Fibroblast of pulmonary artery (primary cell): ENCODE results near the gene ZBTB43.

Experiments
- DNase-seq: peaks from one replicate; pipeline ENCODE4 v3.0.0-alpha.2; 2010; ENCODE audit warnings: low read depth
- H3K4me3 ChIP-seq: replicated peaks from 2 replicates; pipeline ENCODE4 v1.5.1; 2011; ENCODE audit warnings: low read depth, mild to moderate bottlenecking, control low read depth, low read length, moderate library complexity
- TF ChIP-seq, protein P1 (sequence below): IDR thresholded peaks from 2 replicates; pipeline ENCODE4 v1.5.1; 2011; ENCODE audit warnings: mild to moderate bottlenecking, control low read depth, low read length, inconsistent platforms; ENCODE audit errors: missing control alignments

The ZBTB43 gene

DNA sequence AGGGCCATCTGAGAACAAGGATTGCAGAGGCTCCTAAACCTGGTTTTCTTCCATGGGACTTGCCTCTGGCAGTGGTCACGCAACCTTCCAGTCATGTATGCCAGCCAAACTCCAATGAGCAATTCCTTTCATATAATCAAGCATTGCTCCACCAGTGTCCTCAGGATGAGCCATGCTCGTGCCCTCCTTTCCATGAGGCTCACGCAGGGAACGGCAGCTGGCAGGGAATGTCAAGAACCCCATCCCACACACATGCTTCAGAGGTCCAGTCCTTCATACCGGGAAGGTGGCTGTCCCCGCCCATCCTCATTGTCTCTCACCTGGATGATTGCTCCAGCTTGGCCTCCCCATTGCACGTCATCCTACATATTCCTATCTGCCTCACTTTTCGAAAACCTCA, 42.2 kb downstream of the ZBTB43 start:
- no peak for DNase-seq
- TF ChIP-seq, protein P1, sequence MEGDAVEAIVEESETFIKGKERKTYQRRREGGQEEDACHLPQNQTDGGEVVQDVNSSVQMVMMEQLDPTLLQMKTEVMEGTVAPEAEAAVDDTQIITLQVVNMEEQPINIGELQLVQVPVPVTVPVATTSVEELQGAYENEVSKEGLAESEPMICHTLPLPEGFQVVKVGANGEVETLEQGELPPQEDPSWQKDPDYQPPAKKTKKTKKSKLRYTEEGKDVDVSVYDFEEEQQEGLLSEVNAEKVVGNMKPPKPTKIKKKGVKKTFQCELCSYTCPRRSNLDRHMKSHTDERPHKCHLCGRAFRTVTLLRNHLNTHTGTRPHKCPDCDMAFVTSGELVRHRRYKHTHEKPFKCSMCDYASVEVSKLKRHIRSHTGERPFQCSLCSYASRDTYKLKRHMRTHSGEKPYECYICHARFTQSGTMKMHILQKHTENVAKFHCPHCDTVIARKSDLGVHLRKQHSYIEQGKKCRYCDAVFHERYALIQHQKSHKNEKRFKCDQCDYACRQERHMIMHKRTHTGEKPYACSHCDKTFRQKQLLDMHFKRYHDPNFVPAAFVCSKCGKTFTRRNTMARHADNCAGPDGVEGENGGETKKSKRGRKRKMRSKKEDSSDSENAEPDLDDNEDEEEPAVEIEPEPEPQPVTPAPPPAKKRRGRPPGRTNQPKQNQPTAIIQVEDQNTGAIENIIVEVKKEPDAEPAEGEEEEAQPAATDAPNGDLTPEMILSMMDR, result no peak
- no peak overlapping the region for H3K4me3 ChIP-seq

DNA sequence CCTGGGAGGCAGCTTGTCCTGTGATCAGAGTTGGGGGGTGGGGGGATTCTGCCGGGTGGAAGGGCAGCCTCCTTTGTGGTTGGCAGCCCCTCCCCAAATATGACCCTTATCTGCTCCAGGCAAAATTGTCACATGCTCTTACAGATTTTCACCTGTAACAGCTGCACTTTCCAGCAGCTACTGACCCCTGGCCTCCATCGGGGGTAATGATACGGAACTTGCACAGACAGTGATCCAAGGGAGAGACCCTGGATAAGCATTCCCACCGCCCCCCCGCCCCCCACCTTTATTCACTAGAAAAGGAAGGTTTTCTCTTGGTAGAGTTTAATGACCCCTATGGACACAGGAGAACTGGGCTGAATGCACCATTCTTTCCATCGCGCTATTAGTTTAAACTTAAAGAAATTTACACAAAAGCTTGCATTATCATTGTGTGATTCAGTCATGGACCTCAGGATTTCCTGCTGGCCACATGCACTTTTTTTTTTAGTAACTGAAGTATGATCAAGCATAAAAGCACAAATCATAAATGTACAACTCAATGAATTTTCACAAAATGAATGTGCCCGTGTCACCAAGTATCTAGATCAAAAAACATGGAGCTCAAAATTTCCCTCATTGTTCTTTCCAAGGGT, 44.9 kb downstream of the ZBTB43 start:
- no peak overlapping the region for H3K4me3 ChIP-seq
- DNase-seq, result no peak
- TF ChIP-seq, protein P1, result no peak

DNA sequence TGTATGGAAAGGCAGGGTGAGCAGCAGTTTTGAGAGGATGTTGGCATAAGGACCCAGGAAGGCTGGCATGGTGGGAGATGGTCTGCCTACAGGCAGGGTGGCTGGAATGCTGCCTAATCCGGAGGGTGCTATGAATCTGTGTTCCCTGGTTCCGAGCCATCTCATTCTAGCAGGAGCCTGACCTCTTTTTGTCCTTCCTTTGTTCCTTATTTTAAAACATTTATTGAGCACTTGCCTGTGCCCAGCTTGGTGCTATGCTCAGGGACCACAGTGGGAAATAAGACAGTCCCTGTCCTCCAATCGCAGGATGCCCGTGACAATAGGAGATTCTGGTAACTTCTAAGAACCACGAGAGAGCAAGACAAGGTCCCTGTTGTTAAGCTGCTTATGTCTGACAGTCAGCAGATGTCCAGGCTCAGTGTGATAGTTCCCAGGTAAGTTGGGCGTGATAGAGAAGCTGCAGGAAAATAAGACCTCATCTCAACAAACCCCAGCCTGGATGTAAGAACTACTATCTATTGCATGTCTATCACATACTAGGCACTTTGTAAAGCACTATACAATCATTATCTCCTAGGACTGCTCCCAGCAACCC, 46.5 kb downstream of the ZBTB43 start:
- no peak overlapping the region for H3K4me3 ChIP-seq
- DNase-seq, result no peak
- TF ChIP-seq, protein P1, result no peak

DNA sequence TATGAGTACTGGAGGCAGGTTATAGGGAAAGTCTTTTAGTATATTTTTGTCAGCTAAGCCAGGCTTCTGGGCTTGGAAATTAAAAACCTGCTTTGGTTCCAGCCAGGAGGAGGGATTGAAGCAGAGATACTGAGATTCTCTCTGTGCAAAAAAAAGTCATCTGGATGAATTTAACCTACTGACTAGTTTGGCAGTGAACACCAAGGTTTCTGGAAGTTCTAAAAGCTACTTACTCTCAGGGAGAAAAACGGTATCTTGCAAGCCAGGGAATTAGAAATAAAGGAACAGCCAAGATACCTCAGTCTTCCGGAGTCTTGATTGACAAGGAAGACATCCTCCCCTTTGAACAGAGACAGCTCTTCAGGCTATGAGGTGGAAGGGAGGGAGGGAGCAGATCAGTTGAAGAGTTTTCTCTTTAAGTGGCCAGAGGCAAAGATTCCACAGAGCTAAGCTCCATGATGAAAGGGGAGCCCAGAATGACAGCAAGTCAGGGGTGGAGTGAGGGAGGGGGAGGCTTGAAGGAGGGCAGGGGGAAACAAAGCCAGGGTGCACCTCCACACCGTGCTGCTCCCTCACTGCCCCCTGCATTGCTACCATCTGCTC, 47.3 kb downstream of the ZBTB43 start:
- TF ChIP-seq, protein P1, result no peak
- no peak overlapping the region for H3K4me3 ChIP-seq
- no peak for DNase-seq

DNA sequence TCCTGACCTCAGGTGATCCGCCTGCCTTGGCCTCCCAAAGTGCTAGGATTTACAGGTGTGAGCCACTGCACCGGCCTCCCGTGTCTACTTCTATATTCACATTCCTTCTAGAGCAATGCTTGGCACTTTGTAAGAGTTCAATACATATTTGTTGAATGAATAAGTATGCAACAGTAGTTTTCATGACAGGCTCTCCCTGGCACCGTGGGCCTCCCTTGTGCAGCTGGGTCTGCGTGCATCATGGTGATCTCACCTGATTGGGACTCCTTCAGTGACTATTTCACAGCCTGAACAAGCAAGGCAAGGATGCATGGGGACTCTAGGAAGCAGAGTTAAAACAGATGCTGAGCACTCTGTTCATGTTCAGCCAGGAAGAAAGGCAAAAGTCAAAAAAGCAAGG, 48.8 kb downstream of the ZBTB43 start:
- TF ChIP-seq, protein P1, result no peak
- no peak overlapping the region for H3K4me3 ChIP-seq
- DNase-seq, result peak; percentile 13

DNA sequence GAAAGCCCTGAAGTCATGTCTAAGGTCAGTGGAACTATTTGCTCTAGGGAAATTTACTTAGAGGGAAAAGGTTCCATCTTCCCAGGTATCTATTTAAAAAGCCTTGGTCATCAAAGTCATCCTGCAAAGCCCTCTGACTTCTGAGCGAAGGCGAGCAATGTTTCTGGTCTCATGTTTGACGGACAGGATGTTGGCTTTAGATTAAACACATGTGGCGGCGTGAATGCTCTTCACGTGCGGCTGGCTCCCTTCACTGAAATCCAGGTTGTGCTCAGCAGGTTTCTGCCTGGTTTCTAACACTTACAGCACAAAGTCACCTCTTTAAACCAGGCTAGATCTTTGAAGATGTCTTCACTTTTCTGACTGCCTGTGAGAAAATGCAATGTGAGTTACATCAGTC, 49.9 kb downstream of the ZBTB43 start:
- DNase-seq, result no peak
- TF ChIP-seq, protein P1, result no peak
- no peak overlapping the region for H3K4me3 ChIP-seq
